NCI-H1436 (cell line): ENCODE data around the gene CLN3.
"Not testable (repeated sequence)": the region's sequence is repeated elsewhere in the genome, so short reads cannot be mapped to it uniquely, and the experiment has no call there.

Experiments used
- DNase-seq: peaks from one replicate; lab custom pipeline; 2025; lab: John Stamatoyannopoulos, UW

CLN3 gene

GRCh38 chr16:28494121-28494851 is 2.4 kb upstream of the CLN3 start, which contains the start of gene APOBR:
TSS of gene APOBR (plus strand) at chr16:28494643. CDS start at chr16:28494682, 39 bp downstream.
- no peak for DNase-seq

- no peak for DNase-seq
Observed at GRCh38 chr16:28492511-28492910, 637 bp upstream of the CLN3 start.

- DNase-seq: no peak
Observed at GRCh38 chr16:28491230-28491969, 474 bp downstream of the CLN3 start.

GRCh38 chr16:28486266-28486665 is 5.6 kb downstream of the CLN3 start:
- no peak for DNase-seq

- not testable (repeated sequence) for DNase-seq
Observed at GRCh38 chr16:28483361-28483760, 8.5 kb downstream of the CLN3 start.

- DNase-seq: no peak
Observed at GRCh38 chr16:28482026-28482425, 9.8 kb downstream of the CLN3 start.

GRCh38 chr16:28478506-28479180 is 13.2 kb downstream of the CLN3 start:
- DNase-seq: no peak

- no peak for DNase-seq
Observed at GRCh38 chr16:28477311-28477920, 14.5 kb downstream of the CLN3 start.

GRCh38 chr16:28475221-28475620 is 16.7 kb downstream of the CLN3 start:
- no peak for DNase-seq

GRCh38 chr16:28473714-28474265 is 18.1 kb downstream of the CLN3 start:
- DNase-seq: no peak

GRCh38 chr16:28447081-28447480 is 44.8 kb downstream of the CLN3 start:
- DNase-seq: not testable (repeated sequence)

- DNase-seq: not testable (repeated sequence)
Observed at GRCh38 chr16:28446388-28446787, 45.5 kb downstream of the CLN3 start.

GRCh38 chr16:28443943-28444342 is 47.9 kb downstream of the CLN3 start:
- not testable (repeated sequence) for DNase-seq

- not testable (repeated sequence) for DNase-seq
Observed at GRCh38 chr16:28438899-28439298, 53.0 kb downstream of the CLN3 start.

- not testable (repeated sequence) for DNase-seq
Observed at GRCh38 chr16:28435340-28435739, 56.5 kb downstream of the CLN3 start.
